Mucosa of descending colon (tissue), 3 donors: Measurements from ENCODE around the gene SCRN2. TPM values are rescaled to one million over a fixed set of nuclear protein-coding genes. Genes with fewer than 3 reads are reported as not detected.

Experiments used
- ATAC-seq: fragments of 200-7000 bp; cut with Tn5 transposase; one replicate; pipeline ENCODE4 v1.9.1; 2020; ENCODE audit warnings: mild to moderate bottlenecking, moderate library complexity
- DNase-seq, 3 donors: peaks; one replicate each; pipeline ENCODE4 v3.0.0-alpha.2; 2020
- H3K36me3 ChIP-seq: fragments of 200-600 bp; one replicate; pipeline ENCODE4 v1.8.0; 2021; ENCODE audit warnings: low read depth, mild to moderate bottlenecking
- H3K4me1 ChIP-seq: fragments of 200-600 bp; one replicate; pipeline ENCODE4 v1.8.0; 2021; ENCODE audit warnings: low read depth, mild to moderate bottlenecking
- H3K4me3 ChIP-seq: fragments of 200-600 bp; one replicate; pipeline ENCODE4 v1.8.0; 2021; ENCODE audit warnings: mild to moderate bottlenecking
- H3K9me3 ChIP-seq: fragments of 200-600 bp; one replicate; pipeline ENCODE4 v1.8.0; 2021; ENCODE audit warnings: mild to moderate bottlenecking
- intact Hi-C, 2 donors: fragments of 100-400 bp; cut with DNase I in 1 of 2; cut with micrococcal nuclease in 1 of 2; formaldehyde crosslinking; loops; one replicate each; pipeline versions ENCODE4 v1.11.0 to v1.11.1; 2022; cut with DNase I, micrococcal nuclease
- total RNA-seq, 3 donors: library from RNA; stranded (reverse); fragmentation: NEBNext Ultra II Directional in 2 of 3; extraction: Animal tissue kit (Norgen Biotek cat#: 25700) in 2 of 3; gene quantifications; one replicate each; pipeline versions ENCODE4 v1.2.1 to v1.2.4, GENCODE V29; 2021 to 2023
- TF ChIP-seq, protein P1 (sequence below): fragments of 200-600 bp; IDR thresholded peaks from one replicate; pipeline ENCODE4 v1.8.0; 2022; ENCODE audit warnings: antibody characterized with exemption, mild to moderate bottlenecking
- donor health status: DM: no; HTN: no; CAD: no; lungs with moderate emphysema.
- donor health status: DM: no; HTN: no; CAD: no.
- donor health status: DM: no; HTN: yes; CAD: no.

Gene SCRN2
- total RNA-seq, 3 donors from 2014 or later = 38.4 to 45.1 (median 38.5) TPM

DNA sequence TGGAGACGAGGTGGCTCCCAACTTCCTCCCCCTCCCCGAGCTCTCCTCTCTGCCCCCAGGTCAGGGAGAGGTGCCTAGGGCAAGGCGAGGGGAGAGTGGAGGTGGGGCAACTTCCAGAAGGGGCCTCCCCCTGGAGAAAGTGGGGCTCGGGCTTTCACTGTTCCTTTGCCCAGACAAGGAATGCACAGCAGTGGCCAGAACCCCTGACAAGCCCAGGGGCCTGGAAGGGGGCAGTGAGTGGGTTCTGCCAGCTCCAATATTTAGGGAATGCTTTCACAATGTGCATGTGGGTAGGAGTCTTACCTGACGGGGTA, 43.3 kb upstream of the SCRN2 start:
- H3K4me3 ChIP-seq = no peak overlapping the region
- no peaks in the 10 kb centered on the region for H3K36me3 ChIP-seq
- TF ChIP-seq, protein P1, sequence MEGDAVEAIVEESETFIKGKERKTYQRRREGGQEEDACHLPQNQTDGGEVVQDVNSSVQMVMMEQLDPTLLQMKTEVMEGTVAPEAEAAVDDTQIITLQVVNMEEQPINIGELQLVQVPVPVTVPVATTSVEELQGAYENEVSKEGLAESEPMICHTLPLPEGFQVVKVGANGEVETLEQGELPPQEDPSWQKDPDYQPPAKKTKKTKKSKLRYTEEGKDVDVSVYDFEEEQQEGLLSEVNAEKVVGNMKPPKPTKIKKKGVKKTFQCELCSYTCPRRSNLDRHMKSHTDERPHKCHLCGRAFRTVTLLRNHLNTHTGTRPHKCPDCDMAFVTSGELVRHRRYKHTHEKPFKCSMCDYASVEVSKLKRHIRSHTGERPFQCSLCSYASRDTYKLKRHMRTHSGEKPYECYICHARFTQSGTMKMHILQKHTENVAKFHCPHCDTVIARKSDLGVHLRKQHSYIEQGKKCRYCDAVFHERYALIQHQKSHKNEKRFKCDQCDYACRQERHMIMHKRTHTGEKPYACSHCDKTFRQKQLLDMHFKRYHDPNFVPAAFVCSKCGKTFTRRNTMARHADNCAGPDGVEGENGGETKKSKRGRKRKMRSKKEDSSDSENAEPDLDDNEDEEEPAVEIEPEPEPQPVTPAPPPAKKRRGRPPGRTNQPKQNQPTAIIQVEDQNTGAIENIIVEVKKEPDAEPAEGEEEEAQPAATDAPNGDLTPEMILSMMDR = no peak
- ATAC-seq (no peak), DNase-seq (peak in 1 of 3 donors; percentile 70)
- H3K4me1 ChIP-seq = peaks cover 39% of the 10 kb centered on the region
- intact Hi-C loops = loop anchor here in 1 of 2 donors (5.0 kb wide), 1 partner anchor 37 kb away; no protein-coding TSS in a partner anchor
- H3K9me3 ChIP-seq = no peaks in the 10 kb centered on the region

DNA sequence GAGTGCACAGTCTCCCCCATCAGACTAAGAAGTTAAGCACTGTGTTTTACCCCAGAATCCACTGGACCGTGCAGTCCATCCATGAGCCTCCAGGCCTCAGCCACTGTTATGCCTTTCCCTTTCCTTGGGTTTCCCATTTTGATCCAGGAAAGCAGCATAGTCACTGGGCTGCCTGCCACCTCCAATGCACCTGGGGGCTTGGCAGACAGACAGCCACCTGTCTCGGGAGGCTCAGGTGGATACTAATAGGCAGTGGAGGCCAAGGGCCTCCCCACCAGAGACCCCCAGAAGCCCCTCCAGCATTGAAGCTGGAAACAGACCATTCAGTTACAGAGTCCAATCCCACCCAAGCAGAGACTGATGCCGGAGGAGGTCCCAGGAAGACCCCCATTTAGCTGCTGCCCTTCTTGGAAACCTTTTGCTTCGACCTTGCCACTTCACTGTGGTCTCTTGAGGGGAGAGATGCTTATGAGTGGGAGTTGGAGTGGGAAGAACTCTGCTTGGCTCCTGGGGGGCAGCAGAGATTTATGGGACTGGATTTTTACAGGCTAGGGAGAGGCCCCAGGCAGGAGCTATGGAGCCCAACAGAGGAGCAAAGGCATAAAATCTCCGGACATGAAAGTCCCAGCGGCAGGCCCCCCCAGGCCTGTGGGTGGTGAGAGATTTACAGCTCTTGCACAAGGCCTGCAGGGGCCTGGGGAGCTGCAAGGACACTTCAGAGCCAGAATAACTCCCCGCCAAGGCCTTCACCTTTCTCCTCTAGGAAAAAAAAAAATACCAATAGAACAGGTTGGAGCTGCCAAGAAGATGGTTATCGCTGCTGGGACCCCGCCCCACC, 42.7 kb upstream of the SCRN2 start:
- Histone ChIP-seq H3K9me3 (no peaks in the 10 kb centered on the region), H3K4me3 (no peak overlapping the region), H3K36me3 (no peaks in the 10 kb centered on the region), H3K4me1 (peaks cover 39% of the 10 kb centered on the region)
- DNase-seq = peak in 2 of 3 donors; percentile 67 to 81
- intact Hi-C loops = loop anchor here in 1 of 2 donors (5.0 kb wide), 1 partner anchor 37 kb away; no protein-coding TSS in a partner anchor
- TF ChIP-seq, protein P1 = no peak
- ATAC-seq = peak; percentile 41

DNA sequence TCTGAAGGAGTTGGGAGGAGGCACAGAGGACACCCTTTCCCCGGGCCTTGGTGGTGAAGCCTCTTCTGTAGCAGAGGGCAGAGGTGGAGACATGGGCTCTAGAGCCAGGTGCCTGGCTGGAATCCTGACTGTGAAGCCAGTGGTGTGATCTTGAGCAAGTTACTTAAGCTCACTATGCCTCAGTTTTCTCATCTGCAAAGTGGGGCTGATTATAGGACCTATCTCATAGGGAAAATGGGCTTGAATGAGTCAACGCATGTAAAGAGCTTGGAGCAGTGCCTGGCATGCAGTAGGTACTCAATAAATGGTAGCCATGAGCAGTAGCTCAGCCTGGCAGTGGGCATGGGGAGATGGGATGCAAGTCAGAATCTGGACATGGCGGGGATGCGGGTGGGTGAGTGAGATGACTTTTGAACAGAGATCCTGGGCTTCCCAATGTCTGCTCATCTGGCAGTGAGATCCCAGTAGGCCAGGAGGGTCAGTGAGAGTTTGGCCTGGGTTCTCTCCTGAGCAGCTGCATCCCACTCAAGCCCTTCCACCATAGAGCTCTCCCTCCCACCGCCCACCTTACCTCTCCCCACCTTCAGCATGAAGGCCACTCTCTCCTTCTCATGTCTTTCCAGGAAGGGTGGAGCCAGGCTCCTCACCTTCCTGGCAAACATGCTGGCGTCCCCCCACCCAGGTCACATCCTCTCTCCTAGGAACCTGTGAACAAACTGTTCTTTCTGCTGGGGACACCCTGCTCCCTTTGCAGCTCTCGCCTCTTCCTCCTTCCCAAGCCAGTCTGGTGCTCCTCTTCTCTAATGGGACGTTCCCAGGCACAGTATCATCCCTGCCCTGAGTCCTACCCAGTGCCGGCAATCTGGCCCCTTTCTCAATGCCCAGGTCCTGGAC, 41.9 kb upstream of the SCRN2 start:
- TF ChIP-seq, protein P1 = no peak
- Histone ChIP-seq H3K9me3 (no peaks in the 10 kb centered on the region), H3K36me3 (no peaks in the 10 kb centered on the region), H3K4me1 (peaks cover 39% of the 10 kb centered on the region), H3K4me3 (no peak overlapping the region)
- ATAC-seq (peak; percentile 2), DNase-seq (no peak)
- intact Hi-C loops = loop anchor here in 1 of 2 donors (5.0 kb wide), 1 partner anchor 36 kb away; no protein-coding TSS in a partner anchor

DNA sequence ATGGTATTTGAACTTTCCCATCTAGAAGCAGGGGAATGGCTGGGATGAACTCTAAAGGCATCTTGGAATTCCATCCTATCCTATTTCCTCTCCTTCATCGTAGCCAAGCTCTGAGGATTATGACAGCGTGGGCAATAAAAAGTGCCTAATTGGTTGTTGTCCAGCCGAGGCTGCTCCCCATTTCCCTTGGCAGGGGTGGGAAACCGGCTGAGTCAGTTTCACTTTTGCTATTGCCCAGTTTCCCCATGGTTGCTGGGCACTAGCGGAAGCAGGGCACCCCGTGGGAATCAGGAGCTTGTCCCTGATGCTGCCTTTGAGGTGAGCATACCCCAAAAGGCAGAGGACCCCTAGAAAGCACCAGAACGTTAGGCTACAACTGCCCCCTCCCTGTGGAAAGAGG, 41.2 kb upstream of the SCRN2 start:
- peak; percentile 57 for ATAC-seq
- peak in 2 of 3 donors; percentile 69 to 73 for DNase-seq
- H3K4me1 ChIP-seq = peaks cover 39% of the 10 kb centered on the region
- no peaks in the 10 kb centered on the region for H3K9me3 ChIP-seq
- intact Hi-C loops = loop anchor here in 1 of 2 donors (5.0 kb wide), 1 partner anchor 35 kb away; no protein-coding TSS in a partner anchor
- no peaks in the 10 kb centered on the region for H3K36me3 ChIP-seq
- TF ChIP-seq, protein P1 = no peak
- H3K4me3 ChIP-seq = no peak overlapping the region

DNA sequence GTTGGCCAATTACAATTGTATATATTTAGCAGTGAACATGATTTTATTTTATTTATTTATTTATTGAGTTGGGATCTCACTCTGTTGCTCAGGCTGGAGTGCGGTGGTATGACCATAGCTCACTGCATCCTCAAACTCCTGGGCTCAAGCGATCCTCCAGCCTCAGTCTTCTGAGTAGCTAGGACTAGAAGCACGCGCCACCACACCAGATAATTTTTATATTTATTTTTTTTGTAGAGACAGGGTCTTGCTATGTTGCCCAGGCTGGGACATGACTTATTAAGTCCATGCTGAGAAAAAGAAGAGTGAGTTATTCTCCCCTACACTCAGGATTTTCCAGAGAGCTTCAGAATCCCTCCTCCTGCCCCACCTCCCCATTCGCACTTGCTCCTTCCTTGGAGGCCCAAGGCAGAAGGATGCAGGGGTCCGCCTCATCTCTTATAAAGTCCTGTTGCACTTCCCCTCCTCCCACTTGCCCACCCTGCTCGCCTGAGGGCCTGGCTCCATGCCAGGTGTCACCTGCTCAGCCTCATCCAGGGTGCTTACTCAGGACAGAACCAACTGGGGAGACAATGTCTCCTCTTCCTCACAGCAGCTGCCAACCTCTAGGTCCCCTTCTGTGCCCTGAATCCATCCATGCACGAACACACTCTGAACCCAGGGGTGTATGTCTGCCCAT, 38.8 kb upstream of the SCRN2 start:
- Histone ChIP-seq H3K36me3 (no peaks in the 10 kb centered on the region), H3K4me1 (peaks cover 29% of the 10 kb centered on the region), H3K9me3 (no peaks in the 10 kb centered on the region), H3K4me3 (no peak overlapping the region)
- intact Hi-C loops = loop anchor here in 1 of 2 donors (5.0 kb wide), 1 partner anchor 33 kb away; no protein-coding TSS in a partner anchor
- DNase-seq (no peak), ATAC-seq (no peak)
- TF ChIP-seq, protein P1 = no peak
